SK-N-MC (cell line): ENCODE data around the gene RGP1.

Source experiments
- DNase-seq: peaks from one replicate; pipeline ENCODE4 v3.0.0-alpha.2; 2011; ENCODE audit warnings: low read depth, low spot score
- H3K27ac ChIP-seq: fragments of 200-600 bp; sonication (generic); 2 replicates; pipeline ENCODE4 v1.5.1; 2016; ENCODE audit warnings: mixed run types
- H3K36me3 ChIP-seq: fragments of 200-600 bp; sonication (generic); 2 replicates; pipeline ENCODE4 v1.6.1; 2017; ENCODE audit warnings: antibody characterized with exemption, low read length, mixed read lengths; ENCODE audit not compliant: insufficient read depth
- H3K4me3 ChIP-seq: fragments of 200-600 bp; sonication (generic); 2 replicates; pipeline ENCODE4 v1.5.1; 2016
- H3K9ac ChIP-seq: fragments of 200-600 bp; sonication (generic); 2 replicates; pipeline ENCODE4 v1.8.0; 2017; ENCODE audit warnings: mixed run types, mixed read lengths; ENCODE audit not compliant: insufficient read length
- H3K9me3 ChIP-seq: fragments of 200-600 bp; sonication (generic); 2 replicates; pipeline ENCODE4 v1.6.1; 2017; ENCODE audit warnings: low read depth, mild to moderate bottlenecking, antibody characterized with exemption, low read length, moderate library complexity, mixed read lengths
- EZH2 ChIP-seq: fragments of 200-600 bp; sonication (generic); IDR thresholded peaks from one replicate; pipeline ENCODE4 v1.6.1; 2017; ENCODE audit warnings: antibody characterized with exemption
- FOXP2 ChIP-seq: optimal IDR thresholded peaks from 2 replicates; pipeline ENCODE3; 2011; ENCODE audit warnings: mild to moderate bottlenecking, moderate library complexity; ENCODE audit not compliant: insufficient read depth; ENCODE audit errors: extremely low read length, control extremely low read depth
- POLR2AphosphoS5 ChIP-seq: IDR thresholded peaks from 2 replicates; pipeline ENCODE4 v1.6.1; 2012; ENCODE audit warnings: mild to moderate bottlenecking, low read depth, low read length, borderline replicate concordance

RGP1 gene

GRCh38 chr9:35781066-35781465, 32.0 kb downstream of the RGP1 start:
- no peak overlapping the region for H3K9ac ChIP-seq
- H3K4me3 ChIP-seq, result no peak overlapping the region
- TF ChIP-seq EZH2 (no peak), FOXP2 (no peak), POLR2AphosphoS5 (no peak)
- no peaks in the 10 kb centered on the region for H3K9me3 ChIP-seq
- DNase-seq, result no peak
- no peak overlapping the region for H3K27ac ChIP-seq
- 0 out of 2 replicates have a peak, but pooled peaks cover 3% of the 10 kb centered on the region for H3K36me3 ChIP-seq

GRCh38 chr9:35783418-35783817, 34.3 kb downstream of the RGP1 start:
- no peak for TF ChIP-seq EZH2
- TF ChIP-seq POLR2AphosphoS5, result no peak
- TF ChIP-seq FOXP2, result no peak
- H3K4me3 ChIP-seq, result no peak overlapping the region
- no peak for DNase-seq
- no peaks in the 10 kb centered on the region for H3K9me3 ChIP-seq
- H3K36me3 ChIP-seq, result 0 out of 2 replicates have a peak, but pooled peaks cover 3% of the 10 kb centered on the region
- no peak overlapping the region for H3K9ac ChIP-seq
- no peak overlapping the region for H3K27ac ChIP-seq

GRCh38 chr9:35789541-35789940, 40.5 kb downstream of the RGP1 start:
- TF ChIP-seq FOXP2 (no peak), POLR2AphosphoS5 (no peak), EZH2 (no peak)
- H3K4me3 ChIP-seq, result peak overlapping the region; percentile 20; the same call in 1 of the 2 replicates
- peak overlapping the region; percentile 51; the same call in 1 of the 2 replicates for H3K27ac ChIP-seq
- no peak for DNase-seq
- no peaks in the 10 kb centered on the region for H3K9me3 ChIP-seq
- H3K36me3 ChIP-seq, result no peaks in the 10 kb centered on the region
- H3K9ac ChIP-seq, result peak overlapping the region; percentile 38

- TF ChIP-seq EZH2 (no peak), FOXP2 (no peak), POLR2AphosphoS5 (no peak)
- no peaks in the 10 kb centered on the region for H3K36me3 ChIP-seq
- no peak for DNase-seq
- H3K4me3 ChIP-seq, result peak overlapping the region; percentile 20; the same call in 1 of the 2 replicates
- peak overlapping the region; percentile 51; the same call in 1 of the 2 replicates for H3K27ac ChIP-seq
- H3K9me3 ChIP-seq, result no peaks in the 10 kb centered on the region
- H3K9ac ChIP-seq, result no peak overlapping the region
Measured at GRCh38 chr9:35790025-35790384, 40.9 kb downstream of the RGP1 start.

GRCh38 chr9:35790385-35791296, 41.6 kb downstream of the RGP1 start:
- Histone ChIP-seq H3K36me3 (no peaks in the 10 kb centered on the region), H3K9me3 (no peaks in the 10 kb centered on the region), H3K9ac (no peak overlapping the region), H3K4me3 (peak overlapping the region; percentile 20; the same call in 1 of the 2 replicates), H3K27ac (no peak overlapping the region)
- no peak for DNase-seq
- no peak for TF ChIP-seq EZH2
- no peak for TF ChIP-seq POLR2AphosphoS5
- TF ChIP-seq FOXP2, result no peak

- Histone ChIP-seq H3K36me3 (no peaks in the 10 kb centered on the region), H3K9ac (no peak within 1 kb of the TSS), H3K27ac (no peak within 1 kb of the TSS), H3K4me3 (no peak within 1 kb of the TSS), H3K9me3 (no peaks in the 10 kb centered on the region)
- no peak for TF ChIP-seq FOXP2
- TF ChIP-seq EZH2, result no peak
- no peak for TF ChIP-seq POLR2AphosphoS5
- no peak for DNase-seq
Measured at GRCh38 chr9:35791297-35791921, 42.3 kb downstream of the RGP1 start, which contains the start of gene NPR2. Gene NPR2 (plus strand): TSS chr9:35791591. CDS start chr9:35792409, 818 bp downstream.

GRCh38 chr9:35792024-35792813, 43.1 kb downstream of the RGP1 start:
- Histone ChIP-seq H3K9me3 (no peaks in the 10 kb centered on the region), H3K27ac (no peak overlapping the region), H3K4me3 (no peak overlapping the region), H3K36me3 (no peaks in the 10 kb centered on the region), H3K9ac (no peak overlapping the region)
- no peak for TF ChIP-seq EZH2
- DNase-seq, result no peak

GRCh38 chr9:35792826-35793225, 43.7 kb downstream of the RGP1 start:
- no peak overlapping the region for H3K27ac ChIP-seq

More at GRCh38 chr9:35792826-35793225, 43.7 kb downstream of the RGP1 start:
- no peaks in the 10 kb centered on the region for H3K36me3 ChIP-seq
- no peak overlapping the region for H3K9ac ChIP-seq
- TF ChIP-seq FOXP2 (no peak), EZH2 (no peak), POLR2AphosphoS5 (no peak)
- no peak overlapping the region for H3K4me3 ChIP-seq
- DNase-seq, result no peak
- no peaks in the 10 kb centered on the region for H3K9me3 ChIP-seq
